MM.1S (cell line): ENCODE measurements around the gene UBE2S.

ENCODE experiments used
- DNase-seq: peaks from one replicate; pipeline ENCODE4 v3.0.0-alpha.2; 2015
- H2AFZ ChIP-seq: fragments of 300-600 bp; sonication (generic); 2 replicates; pipeline ENCODE4 v1.6.0; 2016; ENCODE audit warnings: antibody characterized with exemption, low read length
- H3F3A ChIP-seq: fragments of 300-600 bp; sonication (generic); 2 replicates; pipeline ENCODE4 v1.6.1; 2016; ENCODE audit warnings: mild to moderate bottlenecking, antibody characterized with exemption, low read length, moderate library complexity, mixed read lengths; ENCODE audit not compliant: insufficient read depth
- H3K27ac ChIP-seq: fragments of 300-600 bp; sonication (generic); 2 replicates; pipeline ENCODE4 v1.5.1; 2016; ENCODE audit warnings: mild to moderate bottlenecking, low read length
- H3K27me3 ChIP-seq: fragments of 300-600 bp; sonication (generic); replicated peaks from 2 replicates; pipeline ENCODE4 v1.6.0; 2016; ENCODE audit warnings: low read length; ENCODE audit not compliant: insufficient read depth
- H3K36me3 ChIP-seq: fragments of 300-600 bp; sonication (generic); replicated peaks from 2 replicates; pipeline ENCODE4 v1.6.1; 2016; ENCODE audit warnings: mild to moderate bottlenecking, low read length, mixed read lengths; ENCODE audit not compliant: insufficient read depth
- H3K4me1 ChIP-seq: fragments of 300-600 bp; sonication (generic); 2 replicates; pipeline ENCODE4 v1.6.1; 2016; ENCODE audit warnings: low read length, mixed read lengths
- H3K4me2 ChIP-seq: fragments of 300-600 bp; sonication (generic); 2 replicates; pipeline ENCODE4 v1.6.0; 2016; ENCODE audit warnings: low read depth, low read length
- H3K4me3 ChIP-seq: fragments of 300-600 bp; sonication (generic); 2 replicates; pipeline ENCODE4 v1.5.1; 2016; ENCODE audit warnings: low read length, mixed read lengths
- H3K79me2 ChIP-seq: fragments of 300-600 bp; sonication (generic); 2 replicates; pipeline ENCODE4 v1.6.1; 2016; ENCODE audit warnings: mixed run types, low read length, mixed read lengths
- H3K9ac ChIP-seq: fragments of 300-600 bp; sonication (generic); 2 replicates; pipeline ENCODE4 v1.6.1; 2016; ENCODE audit warnings: low read length, mixed read lengths
- H3K9me2 ChIP-seq: fragments of 300-600 bp; sonication (generic); replicated peaks from 2 replicates; pipeline ENCODE4 v1.6.1; 2016; ENCODE audit warnings: mild to moderate bottlenecking, low read length, mixed read lengths; ENCODE audit not compliant: insufficient read depth
- H3K9me3 ChIP-seq: fragments of 300-600 bp; sonication (generic); replicated peaks from 2 replicates; pipeline ENCODE4 v1.6.1; 2016; ENCODE audit warnings: mild to moderate bottlenecking, low read length, mixed read lengths; ENCODE audit not compliant: insufficient read depth
- H4K20me1 ChIP-seq: fragments of 300-600 bp; sonication (generic); 2 replicates; pipeline ENCODE4 v1.6.1; 2016; ENCODE audit warnings: mild to moderate bottlenecking, low read length, moderate library complexity, mixed read lengths; ENCODE audit not compliant: insufficient read depth
- EZH2 ChIP-seq: fragments of 300-600 bp; sonication (generic); optimal IDR thresholded peaks from 2 replicates; pipeline ENCODE3; 2017; ENCODE audit warnings: low read depth, mild to moderate bottlenecking, antibody characterized with exemption, low read length, mixed read lengths
- EZH2phosphoT487 ChIP-seq: fragments of 300-600 bp; sonication (generic); IDR thresholded peaks from 2 replicates; pipeline ENCODE4 v1.6.1; 2018; ENCODE audit warnings: antibody characterized with exemption, low read length
- TF ChIP-seq, protein P1 (sequence below): fragments of 300-600 bp; sonication (generic); IDR thresholded peaks from 2 replicates; pipeline ENCODE4 v1.5.1; 2016; ENCODE audit warnings: antibody characterized with exemption, low read length, mixed read lengths

UBE2S gene

GRCh38 chr19:55352040-55352439 is 55.5 kb downstream of the UBE2S start:
- Histone ChIP-seq H3K36me3 (no peaks in the 10 kb centered on the region), H3K9me2 (no peaks in the 10 kb centered on the region), H3K9ac (no peak overlapping the region), H3K27me3 (peaks cover 60% of the 10 kb centered on the region), H2AFZ (no peak overlapping the region), H3K4me1 (no peaks in the 10 kb centered on the region), H3K27ac (no peak overlapping the region), H3K4me2 (no peak overlapping the region), H3K4me3 (no peak overlapping the region), H3F3A (no peaks in the 10 kb centered on the region; the same call in 1 of the 2 replicates), H3K9me3 (no peaks in the 10 kb centered on the region), H3K79me2 (no peaks in the 10 kb centered on the region), H4K20me1 (no peaks in the 10 kb centered on the region)
- no peak for TF ChIP-seq EZH2phosphoT487
- no peak for DNase-seq

DNA sequence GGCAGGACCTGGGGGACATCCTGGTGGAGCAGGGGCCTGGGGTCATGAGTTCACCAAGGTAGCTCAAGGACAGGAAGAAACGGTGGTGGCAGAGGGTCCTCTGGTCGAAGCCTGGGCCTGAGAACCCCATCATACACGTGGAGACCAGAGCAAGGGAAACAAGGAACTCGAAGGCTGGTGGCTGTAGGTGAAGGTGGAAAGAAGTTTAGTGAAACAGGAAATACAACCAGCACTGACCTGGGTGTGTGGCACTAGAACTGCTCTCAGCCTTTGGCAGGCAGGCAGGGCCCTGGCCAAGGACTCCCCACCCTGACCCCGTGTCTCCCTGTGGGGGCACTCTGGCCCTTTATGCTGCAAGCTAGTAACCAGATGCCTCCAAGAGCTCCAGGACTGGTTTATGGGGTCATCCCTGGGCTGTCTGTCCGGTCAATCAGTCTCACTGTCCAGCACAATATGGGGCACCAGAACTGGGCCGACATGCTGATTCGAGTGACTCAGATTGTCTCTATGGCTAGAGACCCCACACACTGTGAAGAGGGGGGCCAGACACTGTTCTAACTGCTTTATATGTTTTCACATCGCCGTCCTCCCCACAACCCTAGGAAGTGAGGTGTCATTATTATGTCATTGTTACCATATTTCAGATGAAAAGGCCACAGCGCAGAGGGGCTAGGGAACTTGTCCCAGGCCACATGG is 56.8 kb downstream of the UBE2S start:
- TF ChIP-seq, protein P1, sequence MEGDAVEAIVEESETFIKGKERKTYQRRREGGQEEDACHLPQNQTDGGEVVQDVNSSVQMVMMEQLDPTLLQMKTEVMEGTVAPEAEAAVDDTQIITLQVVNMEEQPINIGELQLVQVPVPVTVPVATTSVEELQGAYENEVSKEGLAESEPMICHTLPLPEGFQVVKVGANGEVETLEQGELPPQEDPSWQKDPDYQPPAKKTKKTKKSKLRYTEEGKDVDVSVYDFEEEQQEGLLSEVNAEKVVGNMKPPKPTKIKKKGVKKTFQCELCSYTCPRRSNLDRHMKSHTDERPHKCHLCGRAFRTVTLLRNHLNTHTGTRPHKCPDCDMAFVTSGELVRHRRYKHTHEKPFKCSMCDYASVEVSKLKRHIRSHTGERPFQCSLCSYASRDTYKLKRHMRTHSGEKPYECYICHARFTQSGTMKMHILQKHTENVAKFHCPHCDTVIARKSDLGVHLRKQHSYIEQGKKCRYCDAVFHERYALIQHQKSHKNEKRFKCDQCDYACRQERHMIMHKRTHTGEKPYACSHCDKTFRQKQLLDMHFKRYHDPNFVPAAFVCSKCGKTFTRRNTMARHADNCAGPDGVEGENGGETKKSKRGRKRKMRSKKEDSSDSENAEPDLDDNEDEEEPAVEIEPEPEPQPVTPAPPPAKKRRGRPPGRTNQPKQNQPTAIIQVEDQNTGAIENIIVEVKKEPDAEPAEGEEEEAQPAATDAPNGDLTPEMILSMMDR, result no peak
- TF ChIP-seq EZH2phosphoT487 (no peak), EZH2 (no peak)

More for the DNA sequence above, 56.8 kb downstream of the UBE2S start:
- DNase-seq, result no peak
- H3K79me2 ChIP-seq, result no peaks in the 10 kb centered on the region
- H3K4me2 ChIP-seq, result no peak overlapping the region
- H2AFZ ChIP-seq, result no peak overlapping the region
- H4K20me1 ChIP-seq, result no peaks in the 10 kb centered on the region
- no peaks in the 10 kb centered on the region for H3K4me1 ChIP-seq
- peaks cover 48% of the 10 kb centered on the region for H3K27me3 ChIP-seq
- no peaks in the 10 kb centered on the region for H3K36me3 ChIP-seq
- H3K9me2 ChIP-seq, result no peaks in the 10 kb centered on the region
- H3K9me3 ChIP-seq, result no peaks in the 10 kb centered on the region
- H3K27ac ChIP-seq, result no peak overlapping the region
- H3F3A ChIP-seq, result no peaks in the 10 kb centered on the region; the same call in 1 of the 2 replicates
- no peak overlapping the region for H3K4me3 ChIP-seq
- no peak overlapping the region for H3K9ac ChIP-seq
